ENCODE data around the gene TAGLN.

TAGLN gene

DNA sequence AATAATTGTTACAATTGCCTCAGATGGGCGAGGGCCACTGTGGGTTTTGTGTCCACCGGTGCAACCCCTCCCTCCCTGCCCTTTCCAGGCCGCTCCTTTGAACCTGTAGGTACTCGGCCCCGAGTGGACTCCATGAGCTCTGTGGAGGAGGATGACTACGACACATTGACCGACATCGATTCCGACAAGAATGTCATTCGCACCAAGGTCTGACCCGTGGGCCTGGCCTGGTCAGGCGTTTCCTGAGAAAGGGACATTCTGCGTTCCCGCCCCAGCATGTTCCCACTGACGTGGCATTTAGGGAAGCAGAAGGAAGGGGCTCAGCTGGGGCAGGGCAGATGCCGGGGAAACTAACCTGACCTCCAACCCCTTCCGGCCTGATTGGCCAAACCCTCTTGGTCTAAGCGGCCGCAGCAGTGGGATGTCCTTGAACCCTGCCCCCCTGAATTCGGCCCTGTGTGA is 10.5 kb upstream of the TAGLN start:
- H3K4me3 ChIP-seq (ENCODE audit: severe bottlenecking), result no peak overlapping the region
- H3K9me3 ChIP-seq (ENCODE audit: severe bottlenecking), result no peaks in the 10 kb centered on the region
- no peaks in the 10 kb centered on the region for H3K4me1 ChIP-seq (ENCODE audit: insufficient read depth, poor library complexity, severe bottlenecking)
- H3K27me3 ChIP-seq (ENCODE audit: insufficient read depth, poor library complexity, severe bottlenecking), result no peaks in the 10 kb centered on the region
- DNase-seq (ENCODE audit: low spot score) (peak; percentile 40), ATAC-seq (ENCODE audit: low read depth) (no peak)
- TF ChIP-seq, protein P1, sequence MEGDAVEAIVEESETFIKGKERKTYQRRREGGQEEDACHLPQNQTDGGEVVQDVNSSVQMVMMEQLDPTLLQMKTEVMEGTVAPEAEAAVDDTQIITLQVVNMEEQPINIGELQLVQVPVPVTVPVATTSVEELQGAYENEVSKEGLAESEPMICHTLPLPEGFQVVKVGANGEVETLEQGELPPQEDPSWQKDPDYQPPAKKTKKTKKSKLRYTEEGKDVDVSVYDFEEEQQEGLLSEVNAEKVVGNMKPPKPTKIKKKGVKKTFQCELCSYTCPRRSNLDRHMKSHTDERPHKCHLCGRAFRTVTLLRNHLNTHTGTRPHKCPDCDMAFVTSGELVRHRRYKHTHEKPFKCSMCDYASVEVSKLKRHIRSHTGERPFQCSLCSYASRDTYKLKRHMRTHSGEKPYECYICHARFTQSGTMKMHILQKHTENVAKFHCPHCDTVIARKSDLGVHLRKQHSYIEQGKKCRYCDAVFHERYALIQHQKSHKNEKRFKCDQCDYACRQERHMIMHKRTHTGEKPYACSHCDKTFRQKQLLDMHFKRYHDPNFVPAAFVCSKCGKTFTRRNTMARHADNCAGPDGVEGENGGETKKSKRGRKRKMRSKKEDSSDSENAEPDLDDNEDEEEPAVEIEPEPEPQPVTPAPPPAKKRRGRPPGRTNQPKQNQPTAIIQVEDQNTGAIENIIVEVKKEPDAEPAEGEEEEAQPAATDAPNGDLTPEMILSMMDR (IDR thresholded peaks at IDR 0.05; ENCODE audit: poor library complexity, severe bottlenecking), result no peak
- H3K36me3 ChIP-seq (ENCODE audit: low read depth), result peaks cover 8% of the 10 kb centered on the region
- no peak overlapping the region for H3K27ac ChIP-seq (ENCODE audit: poor library complexity, severe bottlenecking)

DNA sequence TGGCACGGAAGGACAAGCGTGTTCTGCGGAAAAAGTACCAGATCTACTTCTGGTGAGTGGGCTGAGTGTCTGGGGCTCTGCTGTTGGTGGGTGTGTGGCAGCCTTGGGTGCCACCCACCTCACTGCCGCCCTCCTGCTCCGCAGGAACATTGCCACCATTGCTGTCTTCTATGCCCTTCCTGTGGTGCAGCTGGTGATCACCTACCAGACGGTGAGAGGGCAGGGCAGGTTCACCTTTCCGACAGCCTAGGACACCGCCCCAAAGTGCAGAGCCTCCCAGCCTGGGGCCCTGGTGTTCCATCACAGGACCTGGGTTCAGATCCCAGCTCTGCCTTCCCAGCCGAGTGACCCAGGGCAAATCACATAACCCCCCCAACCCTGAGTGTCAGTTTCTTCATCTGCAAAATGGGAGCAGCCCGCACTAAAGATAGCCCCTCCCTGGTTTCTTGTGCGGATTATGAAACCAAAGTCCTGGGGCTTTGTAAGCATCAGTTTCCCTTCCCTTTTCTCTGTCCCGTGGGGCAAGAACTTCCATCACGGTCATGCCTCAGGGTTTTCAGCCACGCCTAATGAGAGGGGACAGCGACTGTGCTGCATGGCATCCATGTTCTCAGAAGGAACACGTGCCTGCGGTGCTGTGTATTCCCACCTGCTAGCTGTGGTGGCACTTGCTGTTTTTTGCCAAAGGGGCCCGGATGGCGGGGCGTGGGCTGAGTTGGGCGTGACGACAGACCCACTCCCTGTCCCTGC is 9.8 kb upstream of the TAGLN start:
- TF ChIP-seq, protein P1 (IDR thresholded peaks at IDR 0.05; ENCODE audit: poor library complexity, severe bottlenecking), result no peak

DNA sequence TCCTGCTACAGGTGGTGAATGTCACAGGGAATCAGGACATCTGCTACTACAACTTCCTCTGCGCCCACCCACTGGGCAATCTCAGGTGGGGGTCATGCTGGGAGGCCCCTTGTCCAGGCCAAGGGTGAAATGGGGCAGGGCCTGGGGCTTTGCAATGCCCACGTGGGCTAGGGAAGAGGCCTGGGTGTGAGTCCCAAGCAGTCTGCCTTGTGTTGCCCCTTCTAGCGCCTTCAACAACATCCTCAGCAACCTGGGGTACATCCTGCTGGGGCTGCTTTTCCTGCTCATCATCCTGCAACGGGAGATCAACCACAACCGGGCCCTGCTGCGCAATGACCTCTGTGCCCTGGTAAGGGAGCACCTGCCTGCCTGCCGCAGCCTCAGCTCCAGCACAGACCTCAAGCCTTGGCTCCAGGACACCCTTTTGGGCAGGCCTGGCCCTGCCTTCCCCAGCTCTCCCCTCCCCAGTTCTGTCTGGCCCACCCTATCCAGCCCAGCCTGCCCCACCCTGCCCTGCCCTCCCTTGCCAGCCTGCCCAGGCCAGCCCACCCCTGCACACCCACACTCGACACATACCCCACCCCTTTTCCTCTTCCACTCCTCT is 9.1 kb upstream of the TAGLN start:
- H3K4me1 ChIP-seq (ENCODE audit: insufficient read depth, poor library complexity, severe bottlenecking), result no peaks in the 10 kb centered on the region
- H3K4me3 ChIP-seq (ENCODE audit: severe bottlenecking), result no peak overlapping the region
- ATAC-seq (ENCODE audit: low read depth) (no peak), DNase-seq (ENCODE audit: low spot score) (peak; percentile 39)
- H3K9me3 ChIP-seq (ENCODE audit: severe bottlenecking), result no peaks in the 10 kb centered on the region
- H3K27ac ChIP-seq (ENCODE audit: poor library complexity, severe bottlenecking), result no peak overlapping the region
- TF ChIP-seq, protein P1 (IDR thresholded peaks at IDR 0.05; ENCODE audit: poor library complexity, severe bottlenecking), result no peak
- peaks cover 8% of the 10 kb centered on the region; the same call in 1 of the 2 replicates for H3K36me3 ChIP-seq (ENCODE audit: low read depth)
- no peaks in the 10 kb centered on the region for H3K27me3 ChIP-seq (ENCODE audit: insufficient read depth, poor library complexity, severe bottlenecking)

More for the DNA sequence above, 9.8 kb upstream of the TAGLN start:
- Histone ChIP-seq H3K9me3 (ENCODE audit: severe bottlenecking) (no peaks in the 10 kb centered on the region), H3K4me3 (ENCODE audit: severe bottlenecking) (no peak overlapping the region), H3K36me3 (ENCODE audit: low read depth) (peaks cover 8% of the 10 kb centered on the region), H3K4me1 (ENCODE audit: insufficient read depth, poor library complexity, severe bottlenecking) (no peaks in the 10 kb centered on the region), H3K27ac (ENCODE audit: poor library complexity, severe bottlenecking) (no peak overlapping the region), H3K27me3 (ENCODE audit: insufficient read depth, poor library complexity, severe bottlenecking) (no peaks in the 10 kb centered on the region)
- DNase-seq (ENCODE audit: low spot score), result peak; percentile 42
- ATAC-seq (ENCODE audit: low read depth), result no peak

DNA sequence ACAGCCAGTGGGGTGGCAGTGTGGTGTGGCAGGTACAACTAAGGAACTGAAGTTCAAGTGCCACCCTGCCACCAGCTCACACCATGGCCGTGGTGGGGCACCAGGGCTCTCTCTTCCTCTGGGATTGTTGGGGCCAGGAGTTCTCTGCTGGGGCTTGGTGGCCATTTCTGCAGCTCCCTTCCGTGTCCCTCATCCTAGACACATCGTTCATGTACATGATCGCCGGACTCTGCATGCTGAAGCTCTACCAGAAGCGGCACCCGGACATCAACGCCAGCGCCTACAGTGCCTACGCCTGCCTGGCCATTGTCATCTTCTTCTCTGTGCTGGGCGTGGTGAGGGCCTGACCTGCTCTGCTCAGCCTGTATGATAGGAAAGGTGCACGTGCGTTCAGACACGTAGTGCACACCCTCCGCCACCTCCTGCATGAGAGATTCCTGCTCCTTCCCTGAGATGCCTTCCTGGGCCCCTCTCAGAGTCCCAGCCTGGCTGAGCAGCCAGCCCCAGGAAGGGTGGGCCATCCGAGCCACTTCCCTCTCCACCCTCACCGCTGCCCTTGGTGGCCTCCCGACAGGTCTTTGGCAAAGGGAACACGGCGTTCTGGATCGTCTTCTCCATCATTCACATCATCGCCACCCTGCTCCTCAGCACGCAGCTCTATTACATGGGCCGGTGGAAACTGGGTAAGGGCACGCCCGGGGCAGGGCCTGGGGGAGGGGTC is 7.3 kb upstream of the TAGLN start:
- no peak overlapping the region for H3K4me3 ChIP-seq (ENCODE audit: severe bottlenecking)
- no peak overlapping the region for H3K27ac ChIP-seq (ENCODE audit: poor library complexity, severe bottlenecking)
- ATAC-seq (ENCODE audit: low read depth) (no peak), DNase-seq (ENCODE audit: low spot score) (peak; percentile 54)
- TF ChIP-seq, protein P1 (IDR thresholded peaks at IDR 0.05; ENCODE audit: poor library complexity, severe bottlenecking), result no peak
- H3K36me3 ChIP-seq (ENCODE audit: low read depth), result peaks cover 8% of the 10 kb centered on the region; the same call in 1 of the 2 replicates
- no peaks in the 10 kb centered on the region for H3K27me3 ChIP-seq (ENCODE audit: insufficient read depth, poor library complexity, severe bottlenecking)
- no peaks in the 10 kb centered on the region for H3K4me1 ChIP-seq (ENCODE audit: insufficient read depth, poor library complexity, severe bottlenecking)
- no peaks in the 10 kb centered on the region for H3K9me3 ChIP-seq (ENCODE audit: severe bottlenecking)

All from RWPE2 (cell line).